Non-pigmented ciliary epithelial cell (primary cell): ENCODE data around the gene KIF23.

Source experiments
- DNase-seq: peaks from one replicate; pipeline ENCODE4 v3.0.0-alpha.2; 2010; ENCODE audit warnings: low read depth

KIF23 gene

GRCh38 chr15:69491038-69491505 is 76.9 kb downstream of the KIF23 start:
- DNase-seq: no peak

- DNase-seq: no peak
Measured at GRCh38 chr15:69493406-69493805, 79.3 kb downstream of the KIF23 start.

- no peak for DNase-seq
Measured at GRCh38 chr15:69496001-69496400, 81.9 kb downstream of the KIF23 start.

- no peak for DNase-seq
Measured at GRCh38 chr15:69497076-69497475, 82.9 kb downstream of the KIF23 start.

- no peak for DNase-seq
Measured at GRCh38 chr15:69497667-69498066, 83.5 kb downstream of the KIF23 start.
